ENCODE measurements around the gene HECW1.

DNA sequence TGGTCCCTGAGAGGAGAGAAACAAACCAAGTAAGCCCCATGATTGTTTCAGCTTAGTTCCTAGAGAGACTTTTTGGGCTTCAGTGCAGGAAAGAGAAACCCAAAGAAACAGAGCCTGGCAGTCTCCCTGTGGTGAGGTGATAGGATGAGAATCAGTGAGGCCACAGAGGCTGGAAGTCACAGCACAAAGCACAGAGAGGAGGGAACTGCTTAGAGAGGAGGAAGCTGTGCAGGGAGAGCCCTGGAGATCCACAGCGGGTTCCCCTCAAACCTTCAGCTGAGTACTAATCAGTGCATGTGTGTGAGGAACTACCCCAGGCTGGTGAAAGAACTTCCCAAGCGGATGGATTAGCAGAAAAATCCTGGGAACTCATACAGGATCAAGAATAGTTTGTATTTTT, 27.4 kb upstream of the HECW1 start:
- TF ChIP-seq, protein P1, sequence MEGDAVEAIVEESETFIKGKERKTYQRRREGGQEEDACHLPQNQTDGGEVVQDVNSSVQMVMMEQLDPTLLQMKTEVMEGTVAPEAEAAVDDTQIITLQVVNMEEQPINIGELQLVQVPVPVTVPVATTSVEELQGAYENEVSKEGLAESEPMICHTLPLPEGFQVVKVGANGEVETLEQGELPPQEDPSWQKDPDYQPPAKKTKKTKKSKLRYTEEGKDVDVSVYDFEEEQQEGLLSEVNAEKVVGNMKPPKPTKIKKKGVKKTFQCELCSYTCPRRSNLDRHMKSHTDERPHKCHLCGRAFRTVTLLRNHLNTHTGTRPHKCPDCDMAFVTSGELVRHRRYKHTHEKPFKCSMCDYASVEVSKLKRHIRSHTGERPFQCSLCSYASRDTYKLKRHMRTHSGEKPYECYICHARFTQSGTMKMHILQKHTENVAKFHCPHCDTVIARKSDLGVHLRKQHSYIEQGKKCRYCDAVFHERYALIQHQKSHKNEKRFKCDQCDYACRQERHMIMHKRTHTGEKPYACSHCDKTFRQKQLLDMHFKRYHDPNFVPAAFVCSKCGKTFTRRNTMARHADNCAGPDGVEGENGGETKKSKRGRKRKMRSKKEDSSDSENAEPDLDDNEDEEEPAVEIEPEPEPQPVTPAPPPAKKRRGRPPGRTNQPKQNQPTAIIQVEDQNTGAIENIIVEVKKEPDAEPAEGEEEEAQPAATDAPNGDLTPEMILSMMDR (CRISPR knock-in tag; IDR thresholded peaks at IDR 0.05), result no peak
- TF ChIP-seq, protein P2, sequence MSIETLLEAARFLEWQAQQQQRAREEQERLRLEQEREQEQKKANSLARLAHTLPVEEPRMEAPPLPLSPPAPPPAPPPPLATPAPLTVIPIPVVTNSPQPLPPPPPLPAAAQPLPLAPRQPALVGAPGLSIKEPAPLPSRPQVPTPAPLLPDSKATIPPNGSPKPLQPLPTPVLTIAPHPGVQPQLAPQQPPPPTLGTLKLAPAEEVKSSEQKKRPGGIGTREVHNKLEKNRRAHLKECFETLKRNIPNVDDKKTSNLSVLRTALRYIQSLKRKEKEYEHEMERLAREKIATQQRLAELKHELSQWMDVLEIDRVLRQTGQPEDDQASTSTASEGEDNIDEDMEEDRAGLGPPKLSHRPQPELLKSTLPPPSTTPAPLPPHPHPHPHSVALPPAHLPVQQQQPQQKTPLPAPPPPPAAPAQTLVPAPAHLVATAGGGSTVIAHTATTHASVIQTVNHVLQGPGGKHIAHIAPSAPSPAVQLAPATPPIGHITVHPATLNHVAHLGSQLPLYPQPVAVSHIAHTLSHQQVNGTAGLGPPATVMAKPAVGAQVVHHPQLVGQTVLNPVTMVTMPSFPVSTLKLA (IDR thresholded peaks at IDR 0.05), result no peak
- TF ChIP-seq ZNF232 (CRISPR knock-in tag; IDR thresholded peaks at IDR 0.05; ENCODE audit: borderline replicate concordance), result no peak
- TF ChIP-seq, protein P3, sequence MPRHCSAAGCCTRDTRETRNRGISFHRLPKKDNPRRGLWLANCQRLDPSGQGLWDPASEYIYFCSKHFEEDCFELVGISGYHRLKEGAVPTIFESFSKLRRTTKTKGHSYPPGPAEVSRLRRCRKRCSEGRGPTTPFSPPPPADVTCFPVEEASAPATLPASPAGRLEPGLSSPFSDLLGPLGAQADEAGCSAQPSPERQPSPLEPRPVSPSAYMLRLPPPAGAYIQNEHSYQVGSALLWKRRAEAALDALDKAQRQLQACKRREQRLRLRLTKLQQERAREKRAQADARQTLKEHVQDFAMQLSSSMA (CRISPR knock-in tag; IDR thresholded peaks at IDR 0.05), result no peak
- TF ChIP-seq ZNF282 (IDR thresholded peaks at IDR 0.05; ENCODE audit: partially characterized antibody), result no peak
- TF ChIP-seq, protein P4, sequence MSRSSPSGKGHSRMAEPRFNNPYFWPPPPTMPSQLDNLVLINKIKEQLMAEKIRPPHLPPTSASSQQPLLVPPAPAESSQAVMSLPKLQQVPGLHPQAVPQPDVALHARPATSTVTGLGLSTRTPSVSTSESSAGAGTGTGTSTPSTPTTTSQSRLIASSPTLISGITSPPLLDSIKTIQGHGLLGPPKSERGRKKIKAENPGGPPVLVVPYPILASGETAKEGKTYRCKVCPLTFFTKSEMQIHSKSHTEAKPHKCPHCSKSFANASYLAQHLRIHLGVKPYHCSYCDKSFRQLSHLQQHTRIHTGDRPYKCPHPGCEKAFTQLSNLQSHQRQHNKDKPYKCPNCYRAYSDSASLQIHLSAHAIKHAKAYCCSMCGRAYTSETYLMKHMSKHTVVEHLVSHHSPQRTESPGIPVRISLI (CRISPR knock-in tag; IDR thresholded peaks at IDR 0.05; ENCODE audit: borderline replicate concordance), result no peak
- no peak for TF ChIP-seq SUZ12 (IDR thresholded peaks at IDR 0.05; ENCODE audit: low read depth, low read length)
- no peak for TF ChIP-seq BHLHE40 (IDR thresholded peaks at IDR 0.05; ENCODE audit: low read length)
- TF ChIP-seq, protein P5, sequence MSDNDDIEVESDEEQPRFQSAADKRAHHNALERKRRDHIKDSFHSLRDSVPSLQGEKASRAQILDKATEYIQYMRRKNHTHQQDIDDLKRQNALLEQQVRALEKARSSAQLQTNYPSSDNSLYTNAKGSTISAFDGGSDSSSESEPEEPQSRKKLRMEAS (IDR thresholded peaks at IDR 0.05), result no peak

All from HepG2 (cell line).